GM18861 (cell line): ENCODE data around the gene TMEM88.

Source experiments
- ATAC-seq: cut with Tn5 transposase; IDR thresholded peaks from one replicate; pipeline ENCODE4 v1.9.1; 2021; ENCODE audit not compliant: unreplicated experiment

TMEM88 gene

DNA sequence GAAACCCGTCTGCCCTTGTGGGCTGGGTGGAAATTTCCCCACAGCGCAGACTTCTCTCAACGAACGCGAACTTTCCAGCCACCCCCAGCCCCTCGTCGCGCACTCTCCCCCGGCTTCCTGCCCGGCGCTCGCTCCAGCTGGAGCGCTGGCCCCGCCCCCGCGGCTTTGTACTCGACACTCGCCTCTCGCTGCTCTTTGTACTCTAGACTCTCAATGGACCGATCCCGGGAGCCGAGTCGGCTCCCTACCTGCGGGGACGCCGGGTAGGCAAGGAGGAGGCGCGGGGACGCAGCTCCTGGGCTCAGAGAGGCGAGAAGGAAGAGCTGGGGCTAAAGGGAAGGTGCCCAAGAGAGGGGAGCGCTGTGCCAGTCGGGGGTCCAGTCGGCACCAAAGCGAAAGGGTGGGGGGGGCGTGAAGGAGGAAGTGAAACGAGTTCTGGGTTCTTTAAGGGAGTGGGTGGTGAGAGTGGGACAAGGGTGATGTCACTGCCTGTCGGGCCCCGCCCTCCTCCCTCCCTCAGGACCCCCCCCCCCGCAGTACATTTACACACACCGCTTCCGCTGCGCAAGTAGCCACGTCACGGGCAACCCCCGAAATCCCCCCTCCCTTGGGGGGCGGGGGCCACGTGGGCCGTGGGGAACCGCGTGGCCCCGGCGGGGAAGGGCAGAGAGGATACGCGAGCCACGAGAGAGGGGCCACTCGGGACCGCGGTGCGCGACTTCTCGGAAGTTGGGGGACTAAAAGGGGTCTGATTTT, 11.2 kb upstream of the TMEM88 start:
- ATAC-seq: no peak

- peak; percentile 47 for ATAC-seq
These were observed 10.3 kb upstream of the TMEM88 start for GRCh38 chr17:7844292-7845154.

DNA sequence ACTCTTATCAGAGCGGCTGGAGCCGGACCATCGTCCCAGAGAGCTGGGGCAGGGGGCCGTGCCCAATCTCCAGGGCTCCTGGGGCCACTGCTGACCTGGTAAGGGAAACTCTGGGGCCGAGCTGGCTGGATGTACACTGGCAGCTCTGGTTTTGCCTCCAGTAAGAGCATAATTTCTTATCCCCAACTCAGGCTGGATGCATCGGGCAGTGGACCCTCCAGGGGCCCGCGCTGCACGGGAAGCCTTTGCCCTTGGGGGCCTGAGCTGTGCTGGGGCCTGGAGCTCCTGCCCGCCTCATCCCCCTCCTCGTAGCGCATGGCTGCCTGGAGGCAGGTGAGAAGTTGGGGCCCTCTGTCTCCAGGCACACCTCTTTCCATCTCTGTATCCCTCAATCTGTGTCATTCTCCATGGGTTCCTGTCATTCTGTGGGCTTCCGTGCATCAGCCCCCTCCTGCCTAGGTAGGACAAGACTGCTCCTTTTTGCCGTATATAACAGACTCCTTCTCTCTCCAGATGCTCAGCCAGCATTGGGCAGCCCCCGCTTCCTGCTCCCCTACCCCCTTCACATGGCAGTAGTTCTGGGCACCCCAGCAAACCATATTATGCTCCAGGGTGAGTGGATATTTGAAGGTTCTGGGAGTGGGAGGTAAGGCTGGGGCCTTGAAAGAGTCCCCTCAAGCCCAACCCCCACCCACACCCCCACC, 9.4 kb upstream of the TMEM88 start:
- ATAC-seq: no peak

DNA sequence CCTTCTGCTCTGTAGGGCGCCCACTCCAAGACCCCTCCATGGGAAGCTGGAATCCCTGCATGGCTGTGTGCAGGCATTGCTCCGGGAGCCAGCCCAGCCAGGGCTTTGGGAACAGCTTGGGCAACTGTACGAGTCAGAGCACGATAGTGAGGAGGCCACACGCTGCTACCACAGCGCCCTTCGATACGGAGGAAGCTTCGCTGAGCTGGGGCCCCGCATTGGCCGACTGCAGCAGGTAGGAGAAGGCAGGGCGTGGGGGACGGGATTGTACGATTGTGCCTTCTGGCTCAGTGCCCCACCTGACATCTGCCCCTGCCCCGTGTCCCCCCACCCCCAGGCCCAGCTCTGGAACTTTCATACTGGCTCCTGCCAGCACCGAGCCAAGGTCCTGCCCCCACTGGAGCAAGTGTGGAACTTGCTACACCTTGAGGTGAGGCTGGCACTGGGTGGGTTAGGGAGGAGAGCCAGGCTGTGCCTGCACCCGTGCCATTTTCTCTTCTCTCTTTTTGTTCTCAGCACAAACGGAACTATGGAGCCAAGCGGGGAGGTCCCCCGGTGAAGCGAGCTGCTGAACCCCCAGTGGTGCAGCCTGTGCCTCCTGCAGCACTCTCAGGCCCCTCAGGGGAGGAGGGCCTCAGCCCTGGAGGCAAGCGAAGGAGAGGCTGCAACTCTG, 8.7 kb upstream of the TMEM88 start:
- no peak for ATAC-seq

DNA sequence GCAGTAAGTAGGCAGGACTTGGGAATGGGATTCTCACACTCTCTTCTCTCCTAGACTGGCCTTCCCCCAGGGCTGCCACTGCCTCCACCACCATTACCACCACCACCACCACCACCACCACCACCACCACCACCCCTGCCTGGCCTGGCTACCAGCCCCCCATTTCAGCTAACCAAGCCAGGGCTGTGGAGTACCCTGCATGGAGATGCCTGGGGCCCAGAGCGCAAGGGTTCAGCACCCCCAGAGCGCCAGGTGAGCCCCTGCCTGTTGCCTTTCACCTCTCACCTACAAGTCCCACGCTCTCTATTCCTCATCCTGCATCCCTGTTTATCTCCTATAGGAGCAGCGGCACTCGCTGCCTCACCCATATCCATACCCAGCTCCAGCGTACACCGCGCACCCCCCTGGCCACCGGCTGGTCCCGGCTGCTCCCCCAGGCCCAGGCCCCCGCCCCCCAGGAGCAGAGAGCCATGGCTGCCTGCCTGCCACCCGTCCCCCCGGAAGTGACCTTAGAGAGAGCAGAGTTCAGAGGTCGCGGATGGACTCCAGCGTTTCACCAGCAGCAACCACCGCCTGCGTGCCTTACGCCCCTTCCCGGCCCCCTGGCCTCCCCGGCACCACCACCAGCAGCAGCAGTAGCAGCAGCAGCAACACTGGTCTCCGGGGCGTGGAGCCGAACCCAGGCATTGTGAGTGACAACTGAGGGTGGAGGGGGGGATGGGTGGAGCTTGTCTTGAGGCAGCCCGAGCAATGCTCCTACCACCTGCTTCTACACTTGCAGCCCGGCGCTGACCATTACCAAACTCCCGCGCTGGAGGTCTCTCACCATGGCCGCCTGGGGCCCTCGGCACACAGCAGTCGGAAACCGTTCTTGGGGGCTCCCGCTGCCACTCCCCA, 7.9 kb upstream of the TMEM88 start:
- ATAC-seq: no peak

DNA sequence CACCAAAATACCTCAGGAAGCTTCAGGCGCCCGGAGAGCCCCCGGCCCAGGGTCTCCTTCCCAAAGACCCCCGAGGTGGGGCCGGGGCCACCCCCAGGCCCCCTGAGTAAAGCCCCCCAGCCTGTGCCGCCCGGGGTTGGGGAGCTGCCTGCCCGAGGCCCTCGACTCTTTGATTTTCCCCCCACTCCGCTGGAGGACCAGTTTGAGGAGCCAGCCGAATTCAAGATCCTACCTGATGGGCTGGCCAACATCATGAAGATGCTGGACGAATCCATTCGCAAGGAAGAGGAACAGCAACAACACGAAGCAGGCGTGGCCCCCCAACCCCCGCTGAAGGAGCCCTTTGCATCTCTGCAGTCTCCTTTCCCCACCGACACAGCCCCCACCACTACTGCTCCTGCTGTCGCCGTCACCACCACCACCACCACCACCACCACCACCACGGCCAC, 6.7 kb upstream of the TMEM88 start:
- ATAC-seq: no peak

- no peak for ATAC-seq
These were observed 6.1 kb upstream of the TMEM88 start for GRCh38 chr17:7848739-7849129.

- no peak for ATAC-seq
These were observed 5.6 kb upstream of the TMEM88 start for GRCh38 chr17:7849130-7849750.

GRCh38 chr17:7849751-7850504, 4.9 kb upstream of the TMEM88 start:
- no peak for ATAC-seq

GRCh38 chr17:7850701-7851437, 4.0 kb upstream of the TMEM88 start:
- no peak for ATAC-seq

- peak; percentile 62 for ATAC-seq
These were observed 3.2 kb upstream of the TMEM88 start for GRCh38 chr17:7851438-7852261.

DNA sequence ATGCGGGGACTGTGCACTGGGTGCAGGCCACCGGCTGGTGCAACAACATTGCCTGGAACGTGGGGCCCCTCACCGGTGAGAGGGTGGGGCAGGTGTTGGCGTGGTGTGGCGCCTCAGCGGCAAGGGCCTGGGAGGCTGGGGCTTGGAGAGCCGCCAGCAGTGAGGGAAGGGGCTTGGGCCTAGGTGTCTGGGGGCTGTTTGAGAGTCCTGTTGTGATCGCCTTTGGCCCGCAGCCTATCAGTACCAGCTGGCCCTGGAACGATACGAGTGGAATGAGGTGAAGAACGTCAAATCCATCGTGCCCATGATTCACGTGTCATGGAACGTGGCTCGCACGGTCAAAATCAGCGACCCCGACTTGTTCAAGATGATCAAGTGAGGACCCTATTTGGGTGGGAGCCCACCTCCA, 2.6 kb upstream of the TMEM88 start:
- no peak for ATAC-seq

- no peak for ATAC-seq
These were observed 1.8 kb upstream of the TMEM88 start for GRCh38 chr17:7852919-7853690.

DNA sequence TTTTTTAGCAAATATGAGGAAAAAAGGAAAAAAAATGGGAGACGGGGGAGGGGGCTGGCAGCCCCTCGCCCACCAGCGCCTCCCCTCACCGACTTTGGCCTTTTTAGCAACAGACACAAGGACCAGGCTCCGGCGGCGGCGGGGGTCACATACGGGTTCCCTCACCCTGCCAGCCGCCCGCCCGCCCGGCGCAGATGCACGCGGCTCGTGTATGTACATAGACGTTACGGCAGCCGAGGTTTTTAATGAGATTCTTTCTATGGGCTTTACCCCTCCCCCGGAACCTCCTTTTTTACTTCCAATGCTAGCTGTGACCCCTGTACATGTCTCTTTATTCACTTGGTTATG, 1.2 kb upstream of the TMEM88 start:
- ATAC-seq: no peak

DNA sequence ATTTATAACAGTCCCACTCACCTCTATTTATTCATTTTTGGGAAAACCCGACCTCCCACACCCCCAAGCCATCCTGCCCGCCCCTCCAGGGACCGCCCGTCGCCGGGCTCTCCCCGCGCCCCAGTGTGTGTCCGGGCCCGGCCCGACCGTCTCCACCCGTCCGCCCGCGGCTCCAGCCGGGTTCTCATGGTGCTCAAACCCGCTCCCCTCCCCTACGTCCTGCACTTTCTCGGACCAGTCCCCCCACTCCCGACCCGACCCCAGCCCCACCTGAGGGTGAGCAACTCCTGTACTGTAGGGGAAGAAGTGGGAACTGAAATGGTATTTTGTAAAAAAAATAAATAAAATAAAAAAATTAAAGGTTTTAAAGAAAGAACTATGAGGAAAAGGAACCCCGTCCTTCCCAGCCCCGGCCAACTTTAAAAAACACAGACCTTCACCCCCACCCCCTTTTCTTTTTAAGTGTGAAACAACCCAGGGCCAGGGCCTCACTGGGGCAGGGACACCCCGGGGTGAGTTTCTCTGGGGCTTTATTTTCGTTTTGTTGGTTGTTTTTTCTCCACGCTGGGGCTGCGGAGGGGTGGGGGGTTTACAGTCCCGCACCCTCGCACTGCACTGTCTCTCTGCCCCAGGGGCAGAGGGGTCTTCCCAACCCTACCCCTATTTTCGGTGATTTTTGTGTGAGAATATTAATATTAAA, 638 bp upstream of the TMEM88 start:
- no peak for ATAC-seq

DNA sequence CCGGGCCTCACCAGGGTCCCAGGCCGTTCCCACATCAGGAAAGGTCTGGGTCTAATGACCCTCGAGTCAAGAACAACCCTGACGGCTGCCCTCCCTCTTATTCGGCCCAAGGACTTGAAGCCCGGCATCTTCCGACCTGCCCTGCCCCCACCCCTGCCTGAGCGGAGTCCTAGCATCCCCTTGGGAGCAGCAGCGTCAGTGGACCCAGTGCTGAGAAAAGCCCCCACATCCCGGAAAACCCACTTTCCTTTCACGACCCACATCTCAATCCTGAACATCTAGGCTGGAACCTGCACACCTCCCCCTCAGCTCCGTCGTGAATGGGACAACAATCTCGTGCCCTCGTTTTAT, 769 bp downstream of the TMEM88 start:
- no peak for ATAC-seq
